Fibroblast of skin of back (primary cell): ENCODE data around the gene TSC1.

ENCODE experiments used
- DNase-seq: peaks from one replicate; pipeline ENCODE4 v3.0.0-alpha.2; 2013

TSC1 gene

DNA sequence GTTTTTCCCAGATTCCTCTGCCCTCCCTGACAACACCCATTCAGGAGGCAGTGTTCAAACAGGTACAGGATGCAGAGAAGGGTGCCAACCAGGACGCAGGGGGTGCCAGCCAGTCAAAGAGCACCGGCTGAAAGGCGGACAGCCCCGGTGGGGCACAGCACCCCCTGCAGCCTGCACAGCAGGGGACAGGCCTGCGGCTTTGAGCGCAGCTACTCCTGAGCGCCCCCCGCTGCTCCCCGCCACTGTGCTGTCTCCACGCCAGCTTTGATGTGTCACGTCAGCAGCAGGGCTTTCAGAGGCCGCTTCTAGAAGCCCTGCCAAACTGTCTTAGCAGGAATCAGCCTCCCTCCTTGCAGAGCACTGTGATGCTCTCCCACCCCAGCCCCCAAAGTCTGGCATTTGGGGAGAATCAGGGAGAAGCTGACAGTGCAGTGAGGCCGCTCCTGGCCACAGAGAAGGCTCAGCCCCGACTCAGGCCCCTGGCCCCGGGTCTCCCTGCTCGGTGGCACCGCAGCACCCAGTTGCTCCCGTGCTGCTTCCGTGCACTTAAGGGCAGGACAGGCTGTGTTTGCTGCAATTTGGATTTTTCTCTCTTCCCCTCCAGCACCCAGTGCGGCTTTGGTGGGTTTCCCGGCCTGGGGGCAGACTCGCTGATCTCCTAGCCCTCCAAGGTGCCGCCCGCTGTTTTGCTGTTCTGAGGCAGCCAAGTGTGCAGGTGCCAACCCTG lies 86.6 kb downstream of the TSC1 start:
- peak; percentile 17 for DNase-seq

DNA sequence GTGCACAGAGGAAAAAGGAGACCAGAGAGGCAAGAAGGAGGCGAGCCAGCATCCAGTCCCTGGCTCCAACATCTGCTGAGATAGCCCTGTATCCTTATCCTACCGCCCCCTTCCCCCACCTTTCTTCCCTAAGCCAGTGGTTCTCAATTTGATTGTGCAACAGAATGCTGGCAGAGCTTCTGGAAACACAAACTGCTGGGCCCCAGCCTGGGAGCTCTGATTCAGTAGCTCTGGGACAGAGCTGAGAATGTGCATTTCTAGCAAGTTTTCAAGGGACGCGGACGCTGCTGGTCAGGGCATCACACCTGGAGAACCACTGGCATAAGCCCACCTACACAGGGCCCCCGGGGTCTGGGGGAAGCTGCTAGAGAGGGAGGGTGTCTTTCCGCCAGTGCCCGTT lies 87.4 kb downstream of the TSC1 start:
- DNase-seq: no peak

DNA sequence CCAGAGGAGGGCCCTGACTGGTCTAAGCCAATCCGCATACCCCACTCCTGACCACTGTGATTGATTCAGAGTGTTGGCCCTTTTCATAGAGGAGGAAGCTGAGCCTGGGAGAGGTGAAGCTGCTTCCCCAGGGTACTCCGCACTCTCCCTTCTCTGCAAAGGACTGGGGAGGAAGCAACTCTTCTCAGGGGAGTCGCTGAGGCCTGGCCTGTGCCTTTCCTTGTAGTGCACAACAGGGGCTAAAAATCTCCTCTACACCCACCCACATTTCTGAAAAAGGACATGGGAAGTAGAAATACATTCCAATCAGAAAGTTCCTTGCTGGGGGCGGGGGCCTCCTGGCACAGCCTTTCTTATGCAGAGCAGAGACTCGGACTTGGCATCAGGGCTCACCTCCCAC lies 88.5 kb downstream of the TSC1 start:
- DNase-seq: no peak

DNA sequence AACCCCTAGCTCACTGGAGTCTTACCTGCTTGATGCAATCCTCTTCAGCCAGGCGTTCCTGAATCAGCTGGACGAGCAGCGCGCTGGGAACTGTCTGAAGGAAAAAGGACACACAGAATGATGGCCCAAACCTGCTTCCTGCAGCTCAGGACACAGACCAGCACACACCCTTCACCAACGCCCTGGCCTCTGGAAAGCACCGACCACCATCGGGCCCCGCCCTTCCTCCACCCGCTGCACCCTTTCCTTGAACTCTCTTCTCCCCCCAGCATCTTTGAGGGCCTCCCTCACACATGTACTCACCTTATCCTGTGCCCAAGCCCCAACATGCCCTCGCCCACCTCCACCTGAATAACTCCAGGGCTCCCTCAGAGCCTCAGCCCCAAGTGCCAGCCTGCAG lies 89.6 kb downstream of the TSC1 start:
- no peak for DNase-seq

DNA sequence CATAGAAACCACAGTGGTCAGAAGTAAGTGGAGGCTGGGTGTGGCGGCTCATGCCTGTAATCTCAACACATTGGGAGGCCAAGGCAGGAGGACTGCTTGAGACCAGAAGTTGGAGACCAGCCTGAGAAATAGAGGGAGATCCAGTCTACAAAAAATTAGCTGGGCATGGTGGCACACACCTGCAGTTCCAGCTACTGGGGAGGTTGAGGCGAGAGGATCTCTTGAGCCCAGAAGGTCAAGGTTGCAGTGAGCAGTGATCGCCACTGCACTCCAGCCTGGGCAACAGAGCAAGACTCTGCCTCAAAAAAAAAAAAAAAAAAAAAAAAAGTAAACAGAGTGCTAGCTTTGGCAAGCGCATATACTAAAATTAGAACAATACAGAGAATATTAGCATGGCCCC lies 90.9 kb downstream of the TSC1 start:
- DNase-seq: no peak

DNA sequence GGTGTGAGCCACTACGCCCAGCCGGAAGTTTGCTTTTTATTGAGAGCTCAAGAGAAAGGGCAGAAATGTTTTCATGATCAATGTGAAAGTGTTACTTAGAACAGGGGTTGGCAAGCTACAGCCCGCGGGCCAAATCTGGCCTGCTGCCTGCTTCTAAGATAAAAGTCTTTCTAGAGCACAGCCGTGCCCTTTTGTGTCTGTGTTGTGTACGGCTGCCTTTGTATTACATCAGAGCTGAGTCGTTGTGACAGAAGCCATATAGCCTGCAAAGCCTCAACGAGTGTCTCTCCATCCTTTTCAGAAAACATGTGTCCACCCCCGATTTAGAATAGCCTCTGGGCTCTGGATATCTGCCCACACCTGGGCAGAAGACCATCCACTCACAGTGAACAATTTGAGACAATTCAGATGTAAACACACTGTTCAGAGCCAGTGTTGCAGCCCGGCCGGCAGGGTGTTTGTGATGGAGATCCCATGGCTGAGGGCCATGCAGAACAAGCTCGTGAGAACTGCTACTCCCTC lies 95.2 kb downstream of the TSC1 start:
- no peak for DNase-seq

DNA sequence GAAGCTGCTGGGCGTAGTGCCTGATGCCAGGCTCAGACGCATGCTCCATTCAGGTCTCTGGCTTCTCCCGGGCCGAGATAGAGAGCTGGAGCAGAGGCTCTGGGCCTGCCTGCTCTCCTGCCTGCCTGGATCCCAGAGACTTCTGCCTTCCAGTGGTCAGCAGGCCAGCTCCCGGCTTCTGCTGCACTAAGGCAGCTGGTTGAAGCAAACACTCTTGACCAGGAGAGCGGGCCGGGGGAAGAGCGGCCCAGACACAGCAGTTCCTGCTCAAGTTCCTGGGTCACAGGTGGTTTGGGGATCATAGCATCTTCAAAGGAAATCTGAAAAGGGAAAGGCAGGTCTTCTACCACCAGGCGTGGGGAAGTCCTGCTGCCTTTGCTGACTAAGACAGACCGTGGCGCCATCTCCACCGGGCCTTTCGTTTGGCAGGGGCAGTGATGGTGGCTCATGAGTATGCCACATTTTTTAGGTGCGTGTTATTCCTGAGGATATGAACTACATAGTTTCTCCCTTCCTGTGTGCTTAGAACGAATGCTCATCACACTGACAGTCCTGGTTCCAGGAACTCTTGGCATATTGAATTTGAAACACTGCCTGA lies 97.4 kb downstream of the TSC1 start:
- DNase-seq: no peak

DNA sequence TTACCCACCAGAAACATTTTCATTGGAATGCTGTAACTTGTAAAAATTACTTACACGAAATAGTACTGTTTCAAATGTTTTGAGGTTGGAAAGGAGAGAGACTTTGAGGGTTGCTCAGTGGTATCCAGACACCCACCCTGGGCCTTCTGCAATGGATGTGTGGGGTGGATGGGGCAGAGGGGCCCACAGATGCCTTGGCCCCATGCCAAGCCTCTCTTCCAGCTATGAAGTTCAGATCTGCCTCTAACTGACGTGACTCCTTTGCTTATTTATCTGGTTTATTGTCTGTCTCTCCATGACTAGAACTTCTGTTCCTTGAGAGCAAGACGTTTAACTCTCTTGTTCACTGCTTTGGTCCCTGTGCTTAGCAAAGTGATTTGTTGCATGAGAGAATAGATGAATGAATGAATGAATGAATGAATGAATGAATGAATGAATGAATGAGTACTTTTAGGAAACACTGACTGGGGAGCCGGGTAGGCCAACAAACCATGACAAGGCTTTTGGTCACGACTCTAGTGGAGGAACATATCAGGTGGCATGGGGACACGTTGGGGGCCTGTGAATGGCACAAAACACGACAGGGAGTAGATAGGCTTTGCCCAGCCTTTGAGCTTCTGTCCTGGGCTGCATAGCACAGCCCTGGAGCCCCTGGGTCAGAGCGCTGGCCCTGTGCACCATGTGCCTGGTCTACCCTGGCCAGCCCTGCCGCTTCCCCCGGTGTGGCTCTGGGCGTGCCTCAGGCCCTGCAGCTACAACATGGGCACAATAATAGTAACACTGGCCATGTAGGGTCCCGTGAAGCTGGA lies 98.1 kb downstream of the TSC1 start:
- no peak for DNase-seq

DNA sequence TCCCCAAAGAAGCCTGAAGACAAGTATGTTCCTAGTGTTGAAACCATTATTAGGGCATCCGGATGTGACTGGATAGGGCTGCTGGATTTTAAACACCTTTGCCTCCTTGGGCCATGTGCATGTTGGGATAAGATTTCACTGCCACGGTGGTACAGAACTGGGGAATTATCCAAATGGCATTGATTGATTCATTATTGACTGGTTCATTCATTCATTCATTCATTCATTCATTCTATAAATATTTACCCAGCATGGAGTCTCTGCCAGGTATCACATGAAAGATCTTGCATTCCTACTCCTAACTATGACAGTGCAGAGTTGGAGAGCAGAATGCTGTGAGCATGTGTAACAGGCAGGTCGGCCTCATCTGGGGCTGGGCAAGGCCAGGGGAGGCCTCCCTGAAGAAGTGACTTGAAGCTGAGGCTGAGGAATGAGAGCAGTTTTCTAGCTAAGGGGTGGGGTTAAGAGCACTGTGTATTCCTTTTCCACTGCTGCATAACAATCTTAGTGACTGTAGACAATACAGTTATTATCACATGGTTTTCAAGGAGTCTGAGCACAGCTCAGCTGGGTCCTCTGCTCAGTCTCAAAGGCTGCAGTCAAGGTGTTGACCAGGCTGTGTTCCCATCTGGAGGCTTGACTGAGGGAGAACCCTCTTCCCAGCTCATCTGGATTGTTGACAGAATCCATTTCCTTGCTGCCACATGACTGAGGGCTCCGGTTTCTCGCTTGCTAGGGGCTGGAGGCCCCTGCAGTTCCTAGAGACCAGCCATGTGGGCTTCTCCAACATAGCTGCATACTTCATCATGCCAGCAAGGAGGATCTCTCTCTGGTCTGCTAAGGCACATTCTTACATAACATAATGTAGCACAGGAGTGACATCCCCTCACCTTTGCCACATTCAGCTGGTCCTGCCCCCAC lies 102.0 kb downstream of the TSC1 start:
- DNase-seq: no peak
